GM12872 (cell line): ENCODE data around the gene PRR30.

Experiments used
- TF ChIP-seq, protein P1 (sequence below): IDR thresholded peaks from 3 replicates; pipeline ENCODE4 v1.5.1; 2011; ENCODE audit warnings: low read depth, mild to moderate bottlenecking, low read length, moderate library complexity; ENCODE audit not compliant: insufficient read depth

PRR30 gene

GRCh38 chr2:27108221-27108620 lies 31.0 kb downstream of the PRR30 start:
- TF ChIP-seq, protein P1, sequence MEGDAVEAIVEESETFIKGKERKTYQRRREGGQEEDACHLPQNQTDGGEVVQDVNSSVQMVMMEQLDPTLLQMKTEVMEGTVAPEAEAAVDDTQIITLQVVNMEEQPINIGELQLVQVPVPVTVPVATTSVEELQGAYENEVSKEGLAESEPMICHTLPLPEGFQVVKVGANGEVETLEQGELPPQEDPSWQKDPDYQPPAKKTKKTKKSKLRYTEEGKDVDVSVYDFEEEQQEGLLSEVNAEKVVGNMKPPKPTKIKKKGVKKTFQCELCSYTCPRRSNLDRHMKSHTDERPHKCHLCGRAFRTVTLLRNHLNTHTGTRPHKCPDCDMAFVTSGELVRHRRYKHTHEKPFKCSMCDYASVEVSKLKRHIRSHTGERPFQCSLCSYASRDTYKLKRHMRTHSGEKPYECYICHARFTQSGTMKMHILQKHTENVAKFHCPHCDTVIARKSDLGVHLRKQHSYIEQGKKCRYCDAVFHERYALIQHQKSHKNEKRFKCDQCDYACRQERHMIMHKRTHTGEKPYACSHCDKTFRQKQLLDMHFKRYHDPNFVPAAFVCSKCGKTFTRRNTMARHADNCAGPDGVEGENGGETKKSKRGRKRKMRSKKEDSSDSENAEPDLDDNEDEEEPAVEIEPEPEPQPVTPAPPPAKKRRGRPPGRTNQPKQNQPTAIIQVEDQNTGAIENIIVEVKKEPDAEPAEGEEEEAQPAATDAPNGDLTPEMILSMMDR = no peak

GRCh38 chr2:27105981-27106380 lies 33.2 kb downstream of the PRR30 start:
- TF ChIP-seq, protein P1 = no peak

DNA sequence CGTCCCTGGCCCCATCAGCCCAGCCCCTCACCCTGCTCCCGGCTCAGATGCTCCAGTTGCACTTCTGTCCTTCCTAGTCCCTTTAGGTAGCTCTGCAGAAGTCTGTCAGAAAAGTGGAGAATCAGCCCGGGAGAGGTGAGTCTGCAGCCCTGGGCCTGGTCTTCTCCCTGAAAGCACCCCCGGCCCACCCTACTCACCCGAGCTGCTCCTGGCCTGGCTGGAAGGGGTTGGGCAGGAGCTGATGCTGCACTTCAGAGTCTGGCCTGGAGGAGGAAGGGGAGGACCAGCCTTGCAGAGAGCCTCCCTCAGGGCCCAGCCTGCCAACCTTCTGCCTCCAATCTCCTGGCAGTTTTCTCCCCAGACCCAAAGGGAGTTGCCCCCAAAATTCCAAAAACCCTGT lies 36.9 kb downstream of the PRR30 start:
- TF ChIP-seq, protein P1 = no peak

GRCh38 chr2:27100036-27100435 lies 39.2 kb downstream of the PRR30 start:
- TF ChIP-seq, protein P1 = no peak

- TF ChIP-seq, protein P1 = no peak
Observed at GRCh38 chr2:27099334-27099955, 39.8 kb downstream of the PRR30 start.

DNA sequence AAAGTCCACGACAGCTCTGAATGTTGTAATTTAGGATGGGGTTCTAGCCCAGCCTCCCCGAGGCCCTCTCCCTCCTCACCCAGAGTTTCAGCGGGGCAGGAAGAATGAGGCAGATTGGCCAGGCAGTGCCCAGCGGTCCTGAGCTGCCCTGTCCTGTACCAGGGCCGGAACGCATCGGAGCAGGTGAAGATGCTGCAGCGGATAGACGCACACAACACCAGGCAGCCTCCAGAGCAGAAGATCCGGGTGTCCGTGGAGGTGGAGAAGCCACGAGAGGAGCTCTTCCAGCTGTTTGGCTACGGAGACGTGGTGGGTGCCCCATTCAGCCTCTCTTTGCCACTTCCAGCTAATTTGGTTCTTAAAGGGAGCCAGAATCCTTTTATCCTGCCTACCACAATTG lies 41.9 kb downstream of the PRR30 start:
- TF ChIP-seq, protein P1 = no peak

DNA sequence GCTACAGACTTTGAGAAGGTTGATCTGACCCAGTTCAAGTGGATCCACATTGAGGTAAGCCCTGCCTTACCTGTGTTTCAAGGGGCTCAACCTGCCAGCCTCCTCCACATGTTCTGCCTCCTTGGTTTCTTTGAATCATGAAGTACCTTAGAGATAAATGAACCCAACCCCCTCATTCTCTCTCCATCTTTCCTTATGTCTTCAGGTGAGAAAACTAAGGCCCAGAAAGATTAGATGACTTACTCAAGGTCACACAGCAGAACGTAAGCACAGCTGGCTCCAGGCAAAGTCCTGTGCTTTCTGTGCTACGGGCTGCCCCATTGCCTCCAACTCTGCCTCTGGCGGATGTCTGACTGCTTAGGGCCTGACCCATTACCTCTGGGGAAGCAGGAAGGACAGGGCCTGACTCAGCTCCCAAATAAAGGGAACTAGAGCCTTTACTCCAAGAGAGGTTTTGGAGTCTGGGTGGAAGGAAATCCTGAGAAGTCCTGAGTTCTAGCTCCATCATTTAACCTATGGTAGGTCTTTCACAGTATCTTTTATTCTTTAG lies 42.4 kb downstream of the PRR30 start:
- TF ChIP-seq, protein P1 = no peak
